GM12864 (cell line): ENCODE results near the gene ALPL.

ENCODE experiments used
- DNase-seq: peaks from one replicate; pipeline ENCODE4 v3.0.0-alpha.2; 2011; ENCODE audit warnings: low read depth
- H3K4me3 ChIP-seq: 2 replicates; pipeline ENCODE4 v1.5.1; 2011; ENCODE audit warnings: mild to moderate bottlenecking, low read depth, low read length, control low read depth
- TF ChIP-seq, protein P1 (sequence below): IDR thresholded peaks from 2 replicates; pipeline ENCODE4 v1.5.1; 2011; ENCODE audit warnings: low read depth, mild to moderate bottlenecking, moderate library complexity, low read length, control low read depth, inconsistent platforms; ENCODE audit errors: missing control alignments

ALPL gene

DNA sequence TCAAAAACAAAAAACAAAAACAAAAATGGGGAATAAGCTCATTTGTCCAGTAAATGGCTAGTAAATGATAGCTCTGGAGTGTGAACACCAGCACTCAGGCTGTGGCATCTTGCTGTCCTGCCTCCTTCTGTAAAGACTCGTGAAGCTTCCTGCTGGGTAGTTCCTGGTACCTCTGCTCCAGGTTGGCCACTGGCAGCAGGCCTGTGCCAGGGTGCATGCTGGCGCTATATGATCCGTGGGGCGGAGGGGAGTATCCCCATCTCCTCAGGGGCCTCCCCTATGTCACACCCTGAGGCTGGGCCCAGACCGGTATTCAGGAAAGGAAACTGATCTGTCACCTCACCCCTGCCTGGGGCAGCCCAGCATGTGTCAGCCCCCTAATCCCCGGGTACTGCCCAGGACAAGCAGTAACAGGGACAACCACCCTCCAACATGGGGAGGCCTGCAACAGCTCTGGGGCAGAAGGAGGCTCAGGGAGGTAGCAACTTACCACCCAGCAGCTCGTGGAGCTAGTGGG, 14.1 kb downstream of the ALPL start:
- DNase-seq = no peak
- TF ChIP-seq, protein P1, sequence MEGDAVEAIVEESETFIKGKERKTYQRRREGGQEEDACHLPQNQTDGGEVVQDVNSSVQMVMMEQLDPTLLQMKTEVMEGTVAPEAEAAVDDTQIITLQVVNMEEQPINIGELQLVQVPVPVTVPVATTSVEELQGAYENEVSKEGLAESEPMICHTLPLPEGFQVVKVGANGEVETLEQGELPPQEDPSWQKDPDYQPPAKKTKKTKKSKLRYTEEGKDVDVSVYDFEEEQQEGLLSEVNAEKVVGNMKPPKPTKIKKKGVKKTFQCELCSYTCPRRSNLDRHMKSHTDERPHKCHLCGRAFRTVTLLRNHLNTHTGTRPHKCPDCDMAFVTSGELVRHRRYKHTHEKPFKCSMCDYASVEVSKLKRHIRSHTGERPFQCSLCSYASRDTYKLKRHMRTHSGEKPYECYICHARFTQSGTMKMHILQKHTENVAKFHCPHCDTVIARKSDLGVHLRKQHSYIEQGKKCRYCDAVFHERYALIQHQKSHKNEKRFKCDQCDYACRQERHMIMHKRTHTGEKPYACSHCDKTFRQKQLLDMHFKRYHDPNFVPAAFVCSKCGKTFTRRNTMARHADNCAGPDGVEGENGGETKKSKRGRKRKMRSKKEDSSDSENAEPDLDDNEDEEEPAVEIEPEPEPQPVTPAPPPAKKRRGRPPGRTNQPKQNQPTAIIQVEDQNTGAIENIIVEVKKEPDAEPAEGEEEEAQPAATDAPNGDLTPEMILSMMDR = no peak
- H3K4me3 ChIP-seq = no peak overlapping the region

- no peak for DNase-seq
- TF ChIP-seq, protein P1 = no peak
- H3K4me3 ChIP-seq = no peak overlapping the region
These were observed 15.0 kb downstream of the ALPL start for GRCh38 chr1:21524220-21524619.

DNA sequence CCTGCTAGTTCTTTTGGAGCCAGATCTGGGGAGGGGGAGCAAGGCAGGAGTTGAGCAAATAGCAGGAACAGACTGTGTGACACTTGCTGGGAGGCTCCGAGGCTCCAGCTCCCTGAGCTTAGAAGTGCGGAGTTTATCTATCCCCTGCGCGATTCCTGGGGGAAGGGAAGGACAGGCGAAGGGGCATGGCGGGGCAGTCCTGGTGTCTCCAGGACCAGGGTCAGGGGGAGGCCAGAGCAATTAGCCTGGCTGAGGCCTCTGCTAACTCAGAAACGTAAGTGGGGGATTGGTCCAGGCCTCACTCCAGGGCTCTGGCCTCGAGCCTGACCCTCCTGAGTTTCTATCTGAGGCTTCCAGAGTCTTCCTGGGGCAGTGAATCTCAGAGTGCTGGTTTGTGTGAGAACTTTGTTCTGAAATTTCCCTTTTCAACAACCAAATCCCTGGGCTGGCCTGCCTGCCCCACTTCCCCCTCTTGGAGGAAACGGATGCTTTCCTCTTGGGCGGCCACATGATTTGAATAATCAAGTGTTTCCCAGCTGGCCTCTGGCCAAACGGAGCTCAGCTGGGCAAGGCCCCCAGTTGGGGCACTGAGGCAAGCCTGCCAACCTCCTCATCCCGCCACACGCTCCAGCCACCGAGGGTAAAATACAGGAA, 15.6 kb downstream of the ALPL start:
- TF ChIP-seq, protein P1 = no peak
- no peak for DNase-seq
- no peak overlapping the region for H3K4me3 ChIP-seq

DNA sequence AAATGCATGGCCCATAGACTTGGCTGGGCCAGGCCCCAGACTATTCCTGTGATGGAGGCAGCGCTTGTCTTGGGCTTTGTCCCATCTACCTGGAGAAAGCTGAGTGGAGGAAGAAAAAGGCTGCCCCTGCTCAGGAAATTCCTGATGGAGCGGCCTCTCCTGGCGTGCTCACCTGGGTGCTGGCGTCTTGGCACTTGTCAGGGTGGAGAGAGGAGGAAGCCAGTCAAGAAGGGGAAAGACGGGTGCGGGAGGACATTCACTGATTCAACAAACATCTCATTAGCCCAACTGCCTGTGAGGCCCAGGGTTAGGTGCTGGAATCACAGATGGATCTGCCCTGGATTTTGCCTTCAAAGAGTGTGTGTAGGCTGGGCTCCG, 16.1 kb downstream of the ALPL start:
- no peak for DNase-seq
- TF ChIP-seq, protein P1 = no peak
- H3K4me3 ChIP-seq = no peak overlapping the region

DNA sequence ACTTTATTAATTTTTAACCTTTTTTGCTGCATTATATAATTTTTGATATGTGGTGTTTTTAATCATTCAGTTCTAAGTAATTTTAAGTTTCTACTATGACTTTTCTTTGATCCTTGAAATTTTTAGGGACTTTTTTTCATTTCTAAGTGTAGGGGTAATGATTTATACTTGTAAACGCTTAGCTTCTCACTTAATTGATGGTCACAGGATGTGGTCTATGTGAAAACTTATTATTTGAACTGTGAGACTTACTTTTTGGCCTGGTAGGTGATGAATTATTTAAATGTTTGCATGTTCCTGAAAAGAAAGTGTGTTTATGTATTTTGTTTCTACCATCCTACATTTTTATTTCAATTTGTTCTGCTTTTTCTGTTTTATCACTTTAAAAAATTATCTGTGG, 17.2 kb downstream of the ALPL start:
- DNase-seq = no peak
- TF ChIP-seq, protein P1 = no peak
- no peak overlapping the region for H3K4me3 ChIP-seq

DNA sequence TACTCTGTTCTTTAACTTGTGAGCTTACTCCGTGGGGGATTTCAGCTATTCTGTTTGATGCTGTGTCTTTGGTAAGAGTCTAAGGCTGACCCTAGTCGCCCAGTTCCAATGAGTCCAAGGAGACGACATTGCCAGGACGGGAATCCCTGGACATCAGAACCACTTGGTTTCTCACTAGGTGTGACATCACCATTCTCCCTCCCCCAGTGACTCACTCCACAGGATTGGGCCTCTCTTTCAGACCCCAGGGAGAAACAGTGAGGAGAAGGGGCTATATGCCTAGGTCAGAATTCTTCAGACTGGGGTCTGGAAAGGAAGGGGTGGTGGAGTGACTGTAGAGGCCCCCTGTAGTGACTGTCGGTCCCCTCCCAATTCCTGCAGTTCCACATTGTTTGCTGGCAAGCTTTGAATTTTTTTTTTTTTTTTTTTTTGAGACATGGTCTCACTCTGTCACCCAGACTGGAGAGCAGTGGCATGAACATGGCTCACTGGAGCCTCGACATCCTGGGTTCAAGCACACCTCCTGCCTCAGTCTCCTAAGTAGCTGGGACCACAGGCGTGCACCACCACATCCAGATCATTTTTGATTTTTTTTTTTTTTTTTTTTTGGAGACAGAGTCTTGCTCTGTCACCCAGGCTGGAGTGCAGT, 21.3 kb downstream of the ALPL start:
- DNase-seq = no peak
- TF ChIP-seq, protein P1 = no peak
- H3K4me3 ChIP-seq = no peak overlapping the region
